ENCODE measurements around the gene ICA1L.

- TF ChIP-seq, protein P1, sequence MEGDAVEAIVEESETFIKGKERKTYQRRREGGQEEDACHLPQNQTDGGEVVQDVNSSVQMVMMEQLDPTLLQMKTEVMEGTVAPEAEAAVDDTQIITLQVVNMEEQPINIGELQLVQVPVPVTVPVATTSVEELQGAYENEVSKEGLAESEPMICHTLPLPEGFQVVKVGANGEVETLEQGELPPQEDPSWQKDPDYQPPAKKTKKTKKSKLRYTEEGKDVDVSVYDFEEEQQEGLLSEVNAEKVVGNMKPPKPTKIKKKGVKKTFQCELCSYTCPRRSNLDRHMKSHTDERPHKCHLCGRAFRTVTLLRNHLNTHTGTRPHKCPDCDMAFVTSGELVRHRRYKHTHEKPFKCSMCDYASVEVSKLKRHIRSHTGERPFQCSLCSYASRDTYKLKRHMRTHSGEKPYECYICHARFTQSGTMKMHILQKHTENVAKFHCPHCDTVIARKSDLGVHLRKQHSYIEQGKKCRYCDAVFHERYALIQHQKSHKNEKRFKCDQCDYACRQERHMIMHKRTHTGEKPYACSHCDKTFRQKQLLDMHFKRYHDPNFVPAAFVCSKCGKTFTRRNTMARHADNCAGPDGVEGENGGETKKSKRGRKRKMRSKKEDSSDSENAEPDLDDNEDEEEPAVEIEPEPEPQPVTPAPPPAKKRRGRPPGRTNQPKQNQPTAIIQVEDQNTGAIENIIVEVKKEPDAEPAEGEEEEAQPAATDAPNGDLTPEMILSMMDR (IDR thresholded peaks at IDR 0.05) = no peak
- TF ChIP-seq REST (IDR thresholded peaks at IDR 0.05; ENCODE audit: insufficient read depth in 1 of 2, low read depth in 2 of 2, low read length in 1 of 2) (no peak), POLR2AphosphoS5 (IDR thresholded peaks at IDR 0.05; ENCODE audit: low read depth, low read length) (no peak)
Observed at GRCh38 chr2:202822411-202822810, 49.2 kb downstream of the ICA1L start.

Measured in Panc1 (cell line).